ENCODE results near the gene DOCK9.
A peak's percentile ranks its signal among the peaks of the same experiment; 100 is the strongest.

DOCK9 gene

DNA sequence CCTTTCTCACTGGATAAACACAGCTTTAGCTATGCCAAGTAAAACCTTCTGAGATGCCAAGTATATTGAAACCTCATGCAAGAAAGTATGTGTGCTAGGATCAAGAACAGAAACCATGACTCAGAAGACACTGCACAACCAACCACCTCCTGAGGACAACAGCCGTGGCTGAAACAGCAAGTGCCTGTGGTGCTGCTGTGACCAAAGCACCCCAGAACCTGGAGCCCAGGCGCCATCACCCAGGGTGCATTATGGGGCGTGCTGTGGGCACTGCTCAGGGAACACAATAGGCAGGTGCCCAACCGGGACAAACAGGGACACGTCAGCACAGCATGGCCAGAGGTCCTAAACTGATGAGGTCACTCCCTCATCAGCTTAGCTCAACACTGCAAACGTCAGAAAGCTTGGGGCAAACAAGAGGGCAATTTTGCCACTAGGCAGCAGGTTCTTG, 124.1 kb downstream of the DOCK9 start:
- DNase-seq (ENCODE audit: low read depth): peak; percentile 75
- H3K4me3 ChIP-seq (ENCODE audit: control insufficient read depth, low read depth, low read length): no peak overlapping the region

DNA sequence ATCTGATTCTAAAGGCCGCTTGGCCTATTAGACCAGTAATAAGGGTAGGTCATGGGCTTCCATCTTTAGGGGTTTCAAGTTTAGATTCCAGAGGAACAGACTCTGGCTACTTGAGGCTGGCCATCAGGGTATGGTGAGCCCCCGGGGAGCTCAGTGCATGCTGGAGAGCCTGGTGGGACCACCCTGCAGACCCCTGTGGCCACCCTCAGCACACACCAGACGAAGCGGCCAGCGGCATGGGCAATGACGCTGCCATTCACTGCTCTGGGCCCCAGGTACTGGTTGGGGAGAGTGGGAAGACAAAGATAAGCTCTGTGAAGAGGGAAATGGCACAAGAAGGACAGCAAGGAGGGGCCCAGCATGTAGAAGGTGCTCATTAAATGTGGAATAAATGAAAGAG, 126.6 kb downstream of the DOCK9 start:
- no peak overlapping the region for H3K4me3 ChIP-seq (ENCODE audit: control insufficient read depth, low read depth, low read length)
- DNase-seq (ENCODE audit: low read depth): no peak
- TF ChIP-seq, protein P1, sequence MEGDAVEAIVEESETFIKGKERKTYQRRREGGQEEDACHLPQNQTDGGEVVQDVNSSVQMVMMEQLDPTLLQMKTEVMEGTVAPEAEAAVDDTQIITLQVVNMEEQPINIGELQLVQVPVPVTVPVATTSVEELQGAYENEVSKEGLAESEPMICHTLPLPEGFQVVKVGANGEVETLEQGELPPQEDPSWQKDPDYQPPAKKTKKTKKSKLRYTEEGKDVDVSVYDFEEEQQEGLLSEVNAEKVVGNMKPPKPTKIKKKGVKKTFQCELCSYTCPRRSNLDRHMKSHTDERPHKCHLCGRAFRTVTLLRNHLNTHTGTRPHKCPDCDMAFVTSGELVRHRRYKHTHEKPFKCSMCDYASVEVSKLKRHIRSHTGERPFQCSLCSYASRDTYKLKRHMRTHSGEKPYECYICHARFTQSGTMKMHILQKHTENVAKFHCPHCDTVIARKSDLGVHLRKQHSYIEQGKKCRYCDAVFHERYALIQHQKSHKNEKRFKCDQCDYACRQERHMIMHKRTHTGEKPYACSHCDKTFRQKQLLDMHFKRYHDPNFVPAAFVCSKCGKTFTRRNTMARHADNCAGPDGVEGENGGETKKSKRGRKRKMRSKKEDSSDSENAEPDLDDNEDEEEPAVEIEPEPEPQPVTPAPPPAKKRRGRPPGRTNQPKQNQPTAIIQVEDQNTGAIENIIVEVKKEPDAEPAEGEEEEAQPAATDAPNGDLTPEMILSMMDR (conservative IDR thresholded peaks at IDR 0.05; ENCODE audit: control insufficient read depth, insufficient read depth, low read depth, low read length): no peak

More for the DNA sequence above, 124.1 kb downstream of the DOCK9 start:
- TF ChIP-seq, protein P1 (conservative IDR thresholded peaks at IDR 0.05; ENCODE audit: control insufficient read depth, insufficient read depth, low read depth, low read length): no peak

DNA sequence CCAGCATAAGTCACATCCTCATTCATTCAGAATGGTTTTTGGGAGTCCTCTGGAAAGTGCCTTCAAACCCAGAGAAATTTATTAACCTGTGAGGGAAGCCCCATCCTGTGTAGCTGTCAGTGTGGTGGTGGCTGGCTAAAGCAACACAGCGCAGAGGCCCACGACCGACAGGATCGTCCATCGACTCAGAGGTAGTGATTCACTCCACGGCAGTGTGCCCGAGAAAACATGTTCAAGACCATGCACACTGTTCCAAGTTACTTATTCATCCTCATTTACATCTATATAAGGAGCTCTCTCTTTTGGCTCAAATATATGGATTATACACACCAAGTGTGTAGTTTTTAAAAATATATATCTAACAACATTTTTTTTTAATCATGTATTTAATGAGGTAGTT, 129.1 kb downstream of the DOCK9 start:
- peak; percentile 82 for DNase-seq (ENCODE audit: low read depth)
- TF ChIP-seq, protein P1 (conservative IDR thresholded peaks at IDR 0.05; ENCODE audit: control insufficient read depth, insufficient read depth, low read depth, low read length): no peak
- no peak overlapping the region for H3K4me3 ChIP-seq (ENCODE audit: control insufficient read depth, low read depth, low read length)

DNA sequence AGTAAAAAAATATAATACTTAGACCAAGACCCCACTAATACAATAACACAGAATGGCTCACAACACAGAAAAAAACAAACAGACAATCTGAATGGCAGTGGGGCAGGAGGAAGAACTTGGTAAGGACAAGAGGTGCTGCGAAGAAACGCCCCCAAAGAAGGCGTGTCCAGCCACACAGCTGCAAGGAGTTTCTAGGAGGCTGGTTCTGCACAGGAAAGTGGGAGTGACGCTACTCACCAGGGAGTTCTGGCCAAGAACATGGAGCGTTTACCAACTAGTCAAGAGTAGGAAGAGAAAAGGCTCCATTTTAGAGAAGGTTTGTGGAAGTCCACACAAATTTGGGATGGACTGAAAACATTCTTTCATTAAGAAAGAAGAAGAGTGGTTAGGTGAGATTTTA, 130.1 kb downstream of the DOCK9 start:
- no peak overlapping the region for H3K4me3 ChIP-seq (ENCODE audit: control insufficient read depth, low read depth, low read length)
- TF ChIP-seq, protein P1 (conservative IDR thresholded peaks at IDR 0.05; ENCODE audit: control insufficient read depth, insufficient read depth, low read depth, low read length): no peak
- peak; percentile 31 for DNase-seq (ENCODE audit: low read depth)

DNA sequence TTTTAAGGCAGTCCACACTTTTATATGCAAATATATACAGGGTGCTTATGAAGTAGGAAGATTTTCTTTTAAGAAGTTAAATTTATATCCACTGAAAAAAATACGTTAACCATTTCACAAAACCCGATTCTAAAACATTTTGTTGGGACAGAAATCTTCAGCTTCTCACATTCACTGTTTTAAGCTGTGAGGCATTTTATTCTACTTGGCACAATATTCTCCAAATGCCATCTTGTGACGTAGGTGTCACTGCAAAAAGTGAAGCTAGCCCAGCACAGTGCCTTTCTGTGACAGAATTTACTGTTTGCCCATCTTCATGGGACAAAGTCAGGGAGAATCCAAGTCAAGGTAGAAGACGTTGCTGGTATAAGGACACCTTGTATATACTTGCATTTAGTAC, 130.9 kb downstream of the DOCK9 start:
- no peak for DNase-seq (ENCODE audit: low read depth)
- TF ChIP-seq, protein P1 (conservative IDR thresholded peaks at IDR 0.05; ENCODE audit: control insufficient read depth, insufficient read depth, low read depth, low read length): no peak
- no peak overlapping the region for H3K4me3 ChIP-seq (ENCODE audit: control insufficient read depth, low read depth, low read length)

DNA sequence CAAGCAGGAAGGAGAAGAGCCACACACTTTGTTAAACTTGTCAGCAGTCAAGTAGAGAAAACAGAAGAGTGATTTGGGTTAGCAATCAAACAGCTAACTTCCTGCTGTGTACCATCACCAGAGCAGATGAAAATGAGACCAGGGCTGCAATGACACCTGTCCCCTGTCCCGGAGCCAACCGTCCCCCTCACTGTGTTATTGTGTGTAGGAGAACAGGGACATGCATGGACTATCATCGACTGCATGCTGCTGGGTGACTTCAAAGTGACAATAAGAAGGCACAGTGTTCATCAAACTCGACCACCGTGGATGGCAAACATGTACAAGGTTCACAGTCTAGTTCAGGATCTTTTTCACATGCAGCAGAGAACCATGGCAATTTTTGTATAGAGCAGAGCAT, 131.3 kb downstream of the DOCK9 start:
- no peak for DNase-seq (ENCODE audit: low read depth)
- TF ChIP-seq, protein P1 (conservative IDR thresholded peaks at IDR 0.05; ENCODE audit: control insufficient read depth, insufficient read depth, low read depth, low read length): no peak
- no peak overlapping the region for H3K4me3 ChIP-seq (ENCODE audit: control insufficient read depth, low read depth, low read length)

DNA sequence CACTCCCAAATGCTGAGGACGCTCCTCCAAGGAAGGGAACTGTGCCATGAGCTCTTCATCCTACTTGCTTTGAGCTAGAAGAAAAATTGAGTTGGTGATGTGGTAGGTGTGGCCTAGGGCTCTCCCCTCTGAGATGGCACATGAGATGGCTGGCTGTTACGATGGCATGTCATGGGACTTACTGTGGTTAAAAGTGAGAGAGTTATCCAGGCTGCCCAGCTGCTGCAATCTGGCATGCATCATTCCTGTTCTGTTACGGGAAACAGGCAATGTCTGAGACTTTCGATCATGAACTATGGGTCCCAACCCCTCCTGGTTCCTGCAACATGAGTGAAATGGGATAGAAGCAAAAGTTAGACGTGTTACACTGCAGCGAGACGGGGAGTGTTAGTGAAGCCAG, 132.1 kb downstream of the DOCK9 start:
- DNase-seq (ENCODE audit: low read depth): no peak
- no peak overlapping the region for H3K4me3 ChIP-seq (ENCODE audit: control insufficient read depth, low read depth, low read length)
- TF ChIP-seq, protein P1 (conservative IDR thresholded peaks at IDR 0.05; ENCODE audit: control insufficient read depth, insufficient read depth, low read depth, low read length): no peak

All from fibroblast of mammary gland (primary cell).